ENCODE results near the gene PGM2L1. TPM values are rescaled to one million over a fixed set of nuclear protein-coding genes. Genes with fewer than 3 reads are reported as not detected.

The PGM2L1 gene
- polyA plus RNA-seq (ENCODE audit: low read depth in 6 of 6), result 1 to 10 TPM; 3.6 to 6.4 (median 5.1) TPM

- Mint-ChIP-seq H3K4me3 (peak within 1 kb of the TSS; percentile 82 to 100 (median 98)), H3K27ac (peak within 1 kb of the TSS; percentile 94 to 99 (median 98)), H3K27me3 (no peaks in the 10 kb centered on the region), H3K9me3 (no peaks in the 10 kb centered on the region), H3K4me1 (peaks cover 8 to 20% (median 12%) of the 10 kb centered on the region in 3 donors), H3K36me3 (no peaks in the 10 kb centered on the region)
- DNase-seq (peak; percentile 95), ATAC-seq (ENCODE audit: low read depth in 2 of 2) (peak; percentile 80 to 83)
Measured at GRCh38 chr11:74398244-74399159, at the start of gene PGM2L1. PGM2L1 (minus strand) TSS chr11:74398433; CDS start chr11:74398161, 272 bp downstream.

GRCh38 chr11:74447720-74448119 lies 49.5 kb upstream of the PGM2L1 start:
- Mint-ChIP-seq H3K4me3 (no peak overlapping the region), H3K27ac (no peak overlapping the region), H3K4me1 (peaks cover 4 to 8% (median 6%) of the 10 kb centered on the region in 3 donors), H3K27me3 (peaks cover 0 to 11% (median 9%) of the 10 kb centered on the region in 3 donors), H3K9me3 (no peaks in the 10 kb centered on the region), H3K36me3 (no peaks in the 10 kb centered on the region)
- DNase-seq (no peak), ATAC-seq (ENCODE audit: low read depth in 2 of 2) (no peak)

- no peaks in the 10 kb centered on the region for H3K9me3 Mint-ChIP-seq
- no peak overlapping the region for H3K4me3 Mint-ChIP-seq
- no peaks in the 10 kb centered on the region for H3K36me3 Mint-ChIP-seq
- H3K27ac Mint-ChIP-seq, result no peak overlapping the region
- H3K4me1 Mint-ChIP-seq, result peaks cover 4 to 8% (median 6%) of the 10 kb centered on the region in 3 donors
- no peak for ATAC-seq (ENCODE audit: low read depth in 2 of 2)
- peaks cover 0 to 10% (median 7%) of the 10 kb centered on the region in 3 donors for H3K27me3 Mint-ChIP-seq
- DNase-seq, result no peak
Measured at GRCh38 chr11:74446532-74446938, 48.3 kb upstream of the PGM2L1 start.

- H3K36me3 Mint-ChIP-seq, result no peaks in the 10 kb centered on the region
- no peak overlapping the region for H3K4me3 Mint-ChIP-seq
- ATAC-seq (ENCODE audit: low read depth in 2 of 2) (no peak), DNase-seq (no peak)
- H3K4me1 Mint-ChIP-seq, result peaks cover 0 to 3% (median 0%) of the 10 kb centered on the region in 3 donors
- peaks cover 0 to 10% (median 8%) of the 10 kb centered on the region in 3 donors for H3K27me3 Mint-ChIP-seq
- H3K9me3 Mint-ChIP-seq, result peaks cover 0 to 17% (median 4%) of the 10 kb centered on the region in 7 donors
- H3K27ac Mint-ChIP-seq, result no peak overlapping the region
Measured at GRCh38 chr11:74444173-74444826, 46.1 kb upstream of the PGM2L1 start.

- Mint-ChIP-seq H3K9me3 (peaks cover 0 to 17% (median 4%) of the 10 kb centered on the region in 7 donors), H3K36me3 (no peaks in the 10 kb centered on the region), H3K4me3 (no peak overlapping the region), H3K27ac (peak overlapping the region in 1 of 6 donors; percentile 14), H3K27me3 (peaks cover 0 to 10% (median 8%) of the 10 kb centered on the region in 3 donors), H3K4me1 (no peaks in the 10 kb centered on the region)
- ATAC-seq (ENCODE audit: low read depth in 2 of 2) (no peak), DNase-seq (no peak)
Measured at GRCh38 chr11:74443071-74443864, 45.0 kb upstream of the PGM2L1 start.

- no peaks in the 10 kb centered on the region for H3K36me3 Mint-ChIP-seq
- DNase-seq (no peak), ATAC-seq (ENCODE audit: low read depth in 2 of 2) (no peak)
- no peak overlapping the region for H3K27ac Mint-ChIP-seq
- peaks cover 0 to 17% (median 4%) of the 10 kb centered on the region in 7 donors for H3K9me3 Mint-ChIP-seq
- peaks cover 0 to 10% (median 8%) of the 10 kb centered on the region in 3 donors for H3K27me3 Mint-ChIP-seq
- H3K4me1 Mint-ChIP-seq, result no peaks in the 10 kb centered on the region
- H3K4me3 Mint-ChIP-seq, result no peak overlapping the region
Measured at GRCh38 chr11:74442636-74443035, 44.4 kb upstream of the PGM2L1 start.

GRCh38 chr11:74438681-74439080 lies 40.4 kb upstream of the PGM2L1 start:
- DNase-seq (no peak), ATAC-seq (ENCODE audit: low read depth in 2 of 2) (no peak)
- Mint-ChIP-seq H3K4me1 (no peaks in the 10 kb centered on the region), H3K9me3 (peaks cover 0 to 17% (median 4%) of the 10 kb centered on the region in 7 donors), H3K27ac (no peak overlapping the region), H3K36me3 (no peaks in the 10 kb centered on the region), H3K4me3 (no peak overlapping the region), H3K27me3 (peaks cover 4 to 16% (median 4%) of the 10 kb centered on the region in 3 donors)

GRCh38 chr11:74437441-74438042 lies 39.3 kb upstream of the PGM2L1 start:
- Mint-ChIP-seq H3K27me3 (peaks cover 4 to 16% (median 4%) of the 10 kb centered on the region in 3 donors), H3K27ac (no peak overlapping the region), H3K4me3 (no peak overlapping the region), H3K36me3 (no peaks in the 10 kb centered on the region), H3K9me3 (peaks cover 0 to 17% (median 4%) of the 10 kb centered on the region in 7 donors), H3K4me1 (no peaks in the 10 kb centered on the region)
- no peak for ATAC-seq (ENCODE audit: low read depth in 2 of 2)
- DNase-seq, result no peak

GRCh38 chr11:74434528-74434927 lies 36.3 kb upstream of the PGM2L1 start:
- H3K9me3 Mint-ChIP-seq, result peaks cover 0 to under 1% (median 0%) of the 10 kb centered on the region in 7 donors

GRCh38 chr11:74429205-74429604 lies 31.0 kb upstream of the PGM2L1 start:
- peaks cover 0 to 6% of the 10 kb centered on the region in 2 donors for H3K36me3 Mint-ChIP-seq
- H3K4me3 Mint-ChIP-seq, result no peak overlapping the region
- no peaks in the 10 kb centered on the region for H3K4me1 Mint-ChIP-seq
- ATAC-seq (ENCODE audit: low read depth in 2 of 2) (no peak), DNase-seq (no peak)
- no peak overlapping the region for H3K27ac Mint-ChIP-seq
- H3K27me3 Mint-ChIP-seq, result peaks cover 0 to under 1% (median 0%) of the 10 kb centered on the region in 3 donors
- peaks cover 0 to 18% (median 8%) of the 10 kb centered on the region in 7 donors for H3K9me3 Mint-ChIP-seq

More at GRCh38 chr11:74434528-74434927, 36.3 kb upstream of the PGM2L1 start:
- Mint-ChIP-seq H3K36me3 (no peaks in the 10 kb centered on the region), H3K27ac (no peak overlapping the region), H3K27me3 (peaks cover 0 to 8% (median 4%) of the 10 kb centered on the region in 3 donors), H3K4me1 (no peaks in the 10 kb centered on the region), H3K4me3 (no peak overlapping the region)
- no peak for ATAC-seq (ENCODE audit: low read depth in 2 of 2)
- DNase-seq, result no peak

- no peak overlapping the region for H3K27ac Mint-ChIP-seq
Measured at GRCh38 chr11:74427384-74427886, 29.2 kb upstream of the PGM2L1 start.

GRCh38 chr11:74425100-74425499 lies 26.9 kb upstream of the PGM2L1 start:
- Mint-ChIP-seq H3K9me3 (peaks cover 0 to 21% (median 10%) of the 10 kb centered on the region in 7 donors), H3K4me1 (no peaks in the 10 kb centered on the region), H3K36me3 (peaks cover 0 to 8% of the 10 kb centered on the region in 2 donors), H3K27me3 (peaks cover 0 to 5% (median 5%) of the 10 kb centered on the region in 3 donors), H3K27ac (no peak overlapping the region), H3K4me3 (no peak overlapping the region)
- no peak for ATAC-seq (ENCODE audit: low read depth in 2 of 2)
- DNase-seq, result no peak

More at GRCh38 chr11:74427384-74427886, 29.2 kb upstream of the PGM2L1 start:
- H3K4me3 Mint-ChIP-seq, result no peak overlapping the region
- DNase-seq (no peak), ATAC-seq (ENCODE audit: low read depth in 2 of 2) (no peak)
- no peaks in the 10 kb centered on the region for H3K27me3 Mint-ChIP-seq
- H3K4me1 Mint-ChIP-seq, result no peaks in the 10 kb centered on the region
- peaks cover 0 to 8% of the 10 kb centered on the region in 2 donors for H3K36me3 Mint-ChIP-seq
- H3K9me3 Mint-ChIP-seq, result peaks cover 0 to 21% (median 10%) of the 10 kb centered on the region in 7 donors
